GM19324 (cell line): ENCODE data around the gene SPIRE2.
A peak's percentile ranks its signal among the peaks of the same experiment; 100 is the strongest.
"Not testable (repeated sequence)": the region's sequence is repeated elsewhere in the genome, so short reads cannot be mapped to it uniquely, and the experiment has no call there.

Experiments
- ATAC-seq: cut with Tn5 transposase; IDR thresholded peaks from one replicate; pipeline ENCODE4 v1.9.1; 2021; ENCODE audit warnings: mild to moderate bottlenecking, moderate library complexity; ENCODE audit not compliant: unreplicated experiment, low FRiP score

The SPIRE2 gene

GRCh38 chr16:89806589-89807193 is 21.6 kb upstream of the SPIRE2 start:
- not testable (repeated sequence) for ATAC-seq

DNA sequence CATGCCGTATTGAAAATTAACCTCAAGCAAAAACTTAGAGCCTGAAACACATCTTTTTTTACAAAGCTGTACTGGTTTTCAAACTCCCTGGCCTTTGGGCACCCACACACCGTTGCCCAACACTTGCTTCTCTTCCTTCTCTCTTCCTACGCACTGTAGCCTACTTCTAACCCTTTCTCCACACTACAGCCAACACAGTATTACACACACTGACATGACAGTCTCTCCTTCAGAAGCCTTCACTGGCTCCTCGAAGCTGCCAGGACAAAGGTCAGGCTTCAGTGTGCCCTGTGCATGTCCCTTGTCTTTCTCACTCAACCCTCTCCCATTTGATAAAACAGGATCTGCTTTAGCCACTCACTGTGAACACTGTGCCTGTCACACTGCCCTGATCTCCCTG is 19.8 kb upstream of the SPIRE2 start:
- no peak for ATAC-seq

GRCh38 chr16:89811321-89811720 is 17.0 kb upstream of the SPIRE2 start:
- no peak for ATAC-seq

- peak; percentile 34 for ATAC-seq
These were observed 12.5 kb upstream of the SPIRE2 start for GRCh38 chr16:89815639-89816348.

DNA sequence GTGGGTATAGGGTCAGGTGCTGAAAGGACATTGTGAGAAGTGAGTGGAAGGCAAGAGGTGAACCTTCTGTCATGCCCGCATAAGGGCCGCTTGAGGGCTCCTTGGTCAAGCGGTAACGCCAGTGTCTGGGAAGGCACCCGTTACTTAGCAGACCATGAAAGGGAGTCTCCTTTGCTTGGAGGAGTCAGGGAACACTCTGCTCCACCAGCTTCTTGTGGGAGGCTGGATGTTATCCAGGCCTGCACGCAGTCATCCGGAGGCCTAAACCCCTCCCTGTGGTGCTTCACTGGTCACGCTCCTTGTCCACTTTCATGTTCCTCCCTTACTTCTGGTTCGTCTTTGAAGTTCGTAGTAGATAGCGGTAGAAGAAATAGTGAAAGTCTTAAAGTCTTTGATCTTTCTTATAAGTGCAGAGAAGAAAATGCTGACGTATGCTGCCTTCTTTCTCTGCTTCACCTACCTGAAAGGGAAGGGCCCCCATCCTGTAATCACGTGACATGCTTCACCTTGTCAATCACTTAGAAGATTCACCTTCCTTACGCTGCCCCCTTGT is 9.3 kb upstream of the SPIRE2 start:
- not testable (repeated sequence) for ATAC-seq

DNA sequence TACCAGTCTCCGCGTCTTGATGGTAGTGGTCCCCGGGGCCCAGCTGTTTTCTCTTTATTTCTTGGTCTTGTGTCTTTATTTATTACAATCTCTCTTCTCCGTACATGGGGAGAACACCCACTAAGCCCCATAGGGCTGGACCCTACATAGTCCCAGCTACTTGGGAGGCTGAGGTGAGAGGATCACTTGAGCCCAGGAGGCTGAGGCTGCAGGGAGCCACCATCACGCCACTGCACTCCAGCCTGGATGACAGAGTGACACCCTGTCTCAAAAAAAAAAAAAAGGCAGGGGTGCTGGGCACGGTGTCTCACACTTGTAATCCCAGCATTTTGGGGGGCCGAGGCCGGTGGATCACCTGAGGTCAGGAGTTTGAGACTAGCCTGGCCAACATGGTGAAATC is 8.8 kb upstream of the SPIRE2 start:
- not testable (repeated sequence) for ATAC-seq

- no peak for ATAC-seq
These were observed 6.7 kb upstream of the SPIRE2 start for GRCh38 chr16:89821438-89822187.

DNA sequence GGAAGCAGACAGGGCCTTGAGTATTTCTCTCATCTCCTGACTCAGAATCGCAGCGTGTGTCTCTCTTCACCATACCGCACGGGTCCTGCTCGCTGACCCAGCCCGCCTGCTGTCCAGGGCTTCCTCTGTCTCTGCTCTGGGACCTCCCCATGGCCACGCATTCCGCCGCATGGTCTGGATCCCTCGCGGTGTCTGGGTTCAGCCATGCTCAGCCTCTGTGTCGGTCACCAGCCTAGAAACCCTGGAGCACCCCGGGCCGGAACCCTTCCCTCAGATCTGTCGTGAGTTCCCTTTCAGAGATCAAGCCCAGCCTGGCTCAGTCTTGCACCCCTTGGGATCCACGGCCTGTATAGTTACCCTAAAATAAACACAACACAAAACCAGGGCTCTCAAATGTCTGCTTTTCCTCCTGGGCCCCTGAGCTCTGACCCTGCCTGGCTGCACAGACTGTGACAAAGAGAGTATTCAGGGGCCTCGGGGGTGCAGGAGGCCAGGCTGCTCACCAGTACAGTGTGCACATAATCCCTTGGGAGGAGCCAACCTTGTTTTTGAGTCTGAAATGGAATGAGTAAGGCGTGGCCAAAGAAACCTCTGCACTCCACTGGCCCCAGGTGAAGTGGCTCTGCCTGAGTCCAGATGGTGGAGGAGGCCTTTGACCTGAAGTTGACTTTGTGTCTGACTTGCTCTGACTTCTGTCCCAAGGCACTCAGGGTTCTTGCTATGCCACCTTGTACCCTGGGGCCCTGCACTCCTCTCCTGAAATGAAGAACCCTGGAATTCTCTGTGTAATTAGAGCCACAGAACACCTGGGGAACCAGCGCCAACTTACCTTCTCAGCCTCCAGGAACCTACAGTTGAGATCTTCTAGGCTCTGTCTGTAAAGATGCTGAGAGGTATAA is 5.8 kb upstream of the SPIRE2 start:
- ATAC-seq = no peak

DNA sequence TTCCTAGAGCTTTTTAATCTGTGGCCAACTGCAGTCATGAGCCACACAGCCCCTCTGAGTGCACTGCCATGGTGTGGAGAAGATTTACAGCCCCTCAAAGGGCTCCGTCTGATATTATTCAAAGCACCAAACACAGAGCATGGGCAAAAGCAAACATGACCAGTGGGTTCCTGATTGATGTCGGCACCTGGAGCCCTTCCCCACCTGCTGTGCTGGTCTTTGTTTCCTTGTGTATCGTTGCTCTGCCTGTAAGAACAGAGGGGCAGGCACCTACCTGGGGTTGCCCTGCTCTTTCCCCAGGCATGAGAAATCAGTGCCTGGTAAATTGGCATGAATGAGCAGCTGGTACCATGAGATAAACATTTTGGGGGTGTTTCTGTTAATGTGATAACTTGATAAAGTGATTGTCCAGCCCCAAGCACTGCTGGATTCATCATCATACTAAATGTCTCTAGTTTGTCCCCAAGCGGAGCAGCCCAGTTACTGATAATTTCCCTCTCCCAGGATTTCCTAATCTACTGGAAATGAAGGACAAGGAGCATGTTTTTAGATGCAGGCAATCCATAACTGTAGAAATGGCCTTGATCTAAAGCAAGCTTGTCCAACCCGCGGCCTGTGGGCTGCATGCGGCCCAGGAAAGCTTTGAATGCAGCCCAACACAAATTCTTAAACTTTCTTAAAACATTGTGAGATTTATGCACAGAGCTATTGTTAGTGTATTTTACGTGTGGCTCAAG is 5.0 kb upstream of the SPIRE2 start:
- no peak for ATAC-seq

GRCh38 chr16:89823824-89824148 is 4.5 kb upstream of the SPIRE2 start:
- ATAC-seq = not testable (repeated sequence)

GRCh38 chr16:89826531-89827382 is 1.5 kb upstream of the SPIRE2 start:
- ATAC-seq = no peak

GRCh38 chr16:89827383-89828198 is 684 bp upstream of the SPIRE2 start:
- ATAC-seq = no peak

DNA sequence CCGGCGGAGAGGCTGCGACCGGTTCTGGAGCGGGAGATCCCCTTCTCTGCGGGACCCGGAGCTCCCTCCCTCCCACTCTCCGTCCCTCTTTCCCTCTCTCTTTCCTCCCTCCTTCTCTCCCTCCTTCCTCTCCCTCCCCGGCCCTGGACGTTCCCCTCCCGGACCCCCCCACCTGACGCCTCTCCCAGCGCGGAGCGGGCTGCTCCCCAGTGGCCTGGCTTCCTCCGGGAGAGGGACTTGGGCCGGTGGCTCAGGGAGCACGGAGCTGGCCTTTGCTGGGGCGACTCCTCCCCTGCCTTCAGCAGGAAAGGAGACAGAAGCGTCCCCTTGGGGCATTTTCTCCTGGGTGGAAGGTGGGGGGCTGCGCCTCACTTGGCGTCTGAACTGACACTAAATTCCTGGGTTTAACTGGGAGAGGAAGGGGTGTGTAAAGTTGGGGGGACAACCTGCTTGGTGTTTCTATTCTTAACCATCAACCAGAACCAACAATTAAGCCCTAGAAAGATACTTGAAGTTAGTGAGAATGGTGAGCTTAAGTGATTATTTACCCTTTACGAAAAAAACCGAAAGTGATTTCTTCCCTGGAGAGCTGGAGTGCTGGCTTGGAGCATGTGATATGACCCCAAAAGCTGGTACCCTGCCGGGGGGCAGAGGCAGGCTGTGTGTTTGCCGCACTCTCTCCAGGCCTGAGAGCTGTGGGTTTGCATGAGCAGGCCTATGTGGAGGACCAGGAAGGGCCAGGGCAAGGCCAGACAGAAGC is 775 bp downstream of the SPIRE2 start:
- ATAC-seq = no peak

DNA sequence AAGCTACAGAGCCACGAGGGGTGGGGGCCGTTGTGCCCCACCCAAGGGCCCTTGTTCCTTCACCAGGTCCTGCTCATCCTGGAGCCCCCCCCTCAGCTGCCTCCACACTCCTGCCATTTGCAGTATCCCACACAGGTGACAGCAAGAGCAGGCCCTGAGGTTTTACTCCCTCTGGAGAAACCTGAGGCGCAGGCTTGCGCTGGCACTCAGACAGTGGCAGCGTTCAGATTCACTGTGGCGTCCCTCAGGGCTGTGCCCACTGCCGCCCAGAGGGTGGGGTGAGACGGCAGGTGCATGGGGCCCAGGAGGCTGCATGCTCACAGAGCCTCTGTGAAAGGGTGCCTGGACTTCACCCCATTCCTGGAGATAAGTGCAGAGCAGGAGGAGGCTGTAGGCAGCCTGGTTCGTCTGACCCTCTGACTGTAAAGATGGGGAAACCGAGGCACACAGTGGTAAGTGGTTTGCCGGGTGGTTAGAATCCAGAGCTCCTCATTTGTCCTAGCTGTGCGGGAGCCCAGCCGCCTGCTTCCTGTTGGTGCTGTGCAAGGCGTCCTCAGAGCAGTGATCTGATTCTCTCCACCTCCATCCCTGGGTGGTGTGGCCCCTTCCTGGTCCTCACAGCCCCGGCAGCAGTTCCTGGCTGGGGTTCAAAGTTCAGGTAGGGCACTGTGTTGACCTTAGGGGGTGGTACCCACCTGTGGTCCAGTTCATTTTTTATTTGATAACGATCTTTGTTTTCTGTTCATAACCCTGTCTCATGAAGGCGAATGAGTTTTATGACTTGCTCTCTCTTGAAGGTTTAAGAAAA is 1.6 kb downstream of the SPIRE2 start:
- ATAC-seq = no peak

GRCh38 chr16:89831810-89832328 is 3.6 kb downstream of the SPIRE2 start:
- ATAC-seq = no peak

GRCh38 chr16:89833664-89834363 is 5.5 kb downstream of the SPIRE2 start:
- ATAC-seq = not testable (repeated sequence)
